WTC11 (cell line): ENCODE results near the gene SP100. TPM values are rescaled to one million over a fixed set of nuclear protein-coding genes. Genes with fewer than 3 reads are reported as not detected.
"Not testable (repeated sequence)": the region's sequence is repeated elsewhere in the genome, so short reads cannot be mapped to it uniquely, and the experiment has no call there.

Experiments
- ATAC-seq: fragments of 200-7000 bp; cut with Tn5 transposase; 2 replicates; pipeline ENCODE4 v1.10.0; 2021; ENCODE audit warnings: mild to moderate bottlenecking, moderate library complexity
- CTCF ChIA-PET: fragments of 300-600 bp; sonication (Branson Sonifier 250); formaldehyde crosslinking; loops from one replicate; lab custom pipeline; 2021; ENCODE audit warnings: antibody characterized with exemption; lab: Charles Lee
- POLR2A ChIA-PET: fragments of 350-600 bp; sonication (Branson Sonifier 250); formaldehyde crosslinking; loops from one replicate; lab custom pipeline; 2021; ENCODE audit warnings: antibody characterized with exemption; lab: Charles Lee
- DNase-seq: peaks from one replicate; pipeline ENCODE4 v3.0.0; 2021; ENCODE audit warnings: low spot score
- H3K27ac Mint-ChIP-seq: 2 replicates; pipeline ENCODE4 v1.8.0; 2021; ENCODE audit warnings: mixed read lengths
- H3K27me3 Mint-ChIP-seq: 2 replicates; pipeline ENCODE4 v1.8.0; 2021; ENCODE audit warnings: low read depth, mild to moderate bottlenecking, moderate library complexity, mixed read lengths
- H3K36me3 Mint-ChIP-seq: 2 replicates; pipeline ENCODE4 v1.8.0; 2021; ENCODE audit warnings: mixed read lengths
- H3K4me1 Mint-ChIP-seq: 2 replicates; pipeline ENCODE4 v1.8.0; 2022; ENCODE audit warnings: mixed read lengths
- H3K4me3 Mint-ChIP-seq: 2 replicates; pipeline ENCODE4 v1.8.0; 2021; ENCODE audit warnings: mild to moderate bottlenecking, moderate library complexity, mixed read lengths
- H3K9me3 Mint-ChIP-seq: 2 replicates; pipeline ENCODE4 v1.8.0; 2021; ENCODE audit warnings: mixed read lengths
- ATF3 ChIP-seq: sonication (generic); formaldehyde crosslinking; conservative IDR thresholded peaks from 2 replicates; pipeline ENCODE4 v1.8.1; 2022; ENCODE audit warnings: mild to moderate bottlenecking, missing genetic modification reagents
- CBFB ChIP-seq: sonication (generic); formaldehyde crosslinking; IDR thresholded peaks from 2 replicates; pipeline ENCODE4 v1.8.1; 2022; ENCODE audit warnings: mild to moderate bottlenecking, low read depth, missing genetic modification reagents
- CREB1 ChIP-seq: sonication (generic); formaldehyde crosslinking; IDR thresholded peaks from 2 replicates; pipeline ENCODE4 v1.8.0; 2023; ENCODE audit warnings: mild to moderate bottlenecking, missing genetic modification reagents
- ETV6 ChIP-seq: sonication (generic); formaldehyde crosslinking; IDR thresholded peaks from 2 replicates; pipeline ENCODE4 v1.8.1; 2022; ENCODE audit warnings: mild to moderate bottlenecking, missing genetic modification reagents
- FOXK1 ChIP-seq: sonication (generic); formaldehyde crosslinking; IDR thresholded peaks from 2 replicates; pipeline ENCODE4 v1.8.0; 2022; ENCODE audit warnings: mild to moderate bottlenecking, moderate library complexity, missing genetic modification reagents
- HMGA2 ChIP-seq: fragments of 250-450 bp; sonication (Bioruptor Pico); IDR thresholded peaks from 2 replicates; pipeline ENCODE4 v1.4.0; 2021; ENCODE audit warnings: mild to moderate bottlenecking, moderate library complexity
- JUN ChIP-seq: sonication (generic); formaldehyde crosslinking; IDR thresholded peaks from 2 replicates; pipeline ENCODE4 v1.8.0; 2023; ENCODE audit warnings: mild to moderate bottlenecking, missing genetic modification reagents
- NR2C2 ChIP-seq: sonication (generic); formaldehyde crosslinking; IDR thresholded peaks from 2 replicates; pipeline ENCODE4 v1.8.0; 2022; ENCODE audit warnings: mild to moderate bottlenecking, missing genetic modification reagents
- OVOL2 ChIP-seq: fragments of 250-450 bp; sonication (Bioruptor Pico); IDR thresholded peaks from 2 replicates; pipeline ENCODE4 v1.9.0; 2021; ENCODE audit warnings: mild to moderate bottlenecking, borderline replicate concordance
- RORB ChIP-seq: fragments of 250-450 bp; sonication (Bioruptor Pico); IDR thresholded peaks from 2 replicates; pipeline ENCODE4 v1.9.0; 2021; ENCODE audit warnings: mild to moderate bottlenecking
- TEAD4 ChIP-seq: sonication (generic); formaldehyde crosslinking; IDR thresholded peaks from 2 replicates; pipeline ENCODE4 v1.8.0; 2022; ENCODE audit warnings: mild to moderate bottlenecking, missing genetic modification reagents
- USF1 ChIP-seq: sonication (generic); formaldehyde crosslinking; IDR thresholded peaks from 2 replicates; pipeline ENCODE4 v1.8.0; 2022; ENCODE audit warnings: mild to moderate bottlenecking, missing genetic modification reagents
- USF2 ChIP-seq: sonication (generic); formaldehyde crosslinking; IDR thresholded peaks from 2 replicates; pipeline ENCODE4 v1.8.1; 2023; ENCODE audit warnings: mild to moderate bottlenecking, missing genetic modification reagents, moderate library complexity
- ZMAT4 ChIP-seq: fragments of 250-450 bp; sonication (Bioruptor Pico); IDR thresholded peaks from 2 replicates; pipeline ENCODE4 v1.9.0; 2021; ENCODE audit warnings: mild to moderate bottlenecking
- total RNA-seq: library from RNA; stranded (reverse); gene quantifications from 3 replicates; pipeline ENCODE4 v1.2.3, GENCODE V29; 2021
- TF ChIP-seq, protein P1 (sequence below): fragments of 250-450 bp; sonication (Bioruptor Pico); IDR thresholded peaks from 2 replicates; pipeline ENCODE4 v2.1.2; 2022; ENCODE audit warnings: mild to moderate bottlenecking, moderate library complexity
- TF ChIP-seq, protein P2 (sequence below): sonication (generic); formaldehyde crosslinking; IDR thresholded peaks from 2 replicates; pipeline ENCODE4 v1.8.1; 2023; ENCODE audit warnings: mild to moderate bottlenecking, missing genetic modification reagents, borderline replicate concordance
- TF ChIP-seq, protein P3 (sequence below): fragments of 250-450 bp; sonication (Bioruptor Pico); IDR thresholded peaks from 2 replicates; pipeline ENCODE4 v1.9.0; 2021; ENCODE audit warnings: mild to moderate bottlenecking
- TF ChIP-seq, protein P4 (sequence below): sonication (generic); formaldehyde crosslinking; IDR thresholded peaks from 2 replicates; pipeline ENCODE4 v1.8.0; 2022; ENCODE audit warnings: mild to moderate bottlenecking, missing genetic modification reagents

Gene SP100
- total RNA-seq, 1 experiment from 2014 or later, result 1.3 TPM

DNA sequence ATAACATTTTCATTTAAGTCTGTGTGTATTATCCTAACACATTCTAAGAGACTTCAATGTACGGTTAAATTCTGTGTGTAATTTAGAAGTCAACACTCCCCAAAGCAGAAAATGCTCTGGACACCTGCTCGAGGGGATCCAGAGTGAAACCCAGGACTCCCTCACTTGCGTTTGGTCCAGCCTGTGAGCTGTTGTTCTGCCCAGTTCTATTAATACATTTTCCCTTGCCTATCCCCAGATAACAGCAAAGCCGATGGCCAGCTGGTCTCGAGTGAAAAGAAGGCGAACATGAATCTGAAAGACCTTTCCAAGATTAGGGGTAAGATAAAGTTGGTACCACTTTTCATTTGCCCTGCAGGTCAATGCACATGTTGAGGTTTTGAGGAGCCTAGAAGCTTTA, 31.0 kb upstream of the SP100 start:
- ChIA-PET CTCF (no interaction called here), POLR2A (no interaction called here)
- Mint-ChIP-seq H3K4me3 (no peak overlapping the region), H3K36me3 (no peaks in the 10 kb centered on the region), H3K27me3 (no peaks in the 10 kb centered on the region), H3K27ac (no peak overlapping the region), H3K9me3 (no peaks in the 10 kb centered on the region), H3K4me1 (no peaks in the 10 kb centered on the region)
- no peak for DNase-seq
- TF ChIP-seq, protein P1, sequence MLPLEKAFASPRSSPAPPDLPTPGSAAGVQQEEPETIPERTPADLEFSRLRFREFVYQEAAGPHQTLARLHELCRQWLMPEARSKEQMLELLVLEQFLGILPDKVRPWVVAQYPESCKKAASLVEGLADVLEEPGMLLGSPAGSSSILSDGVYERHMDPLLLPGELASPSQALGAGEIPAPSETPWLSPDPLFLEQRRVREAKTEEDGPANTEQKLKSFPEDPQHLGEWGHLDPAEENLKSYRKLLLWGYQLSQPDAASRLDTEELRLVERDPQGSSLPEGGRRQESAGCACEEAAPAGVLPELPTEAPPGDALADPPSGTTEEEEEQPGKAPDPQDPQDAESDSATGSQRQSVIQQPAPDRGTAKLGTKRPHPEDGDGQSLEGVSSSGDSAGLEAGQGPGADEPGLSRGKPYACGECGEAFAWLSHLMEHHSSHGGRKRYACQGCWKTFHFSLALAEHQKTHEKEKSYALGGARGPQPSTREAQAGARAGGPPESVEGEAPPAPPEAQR (CRISPR knock-in tag), result no peak
- TF ChIP-seq USF2 (CRISPR knock-in tag), result no peak
- TF ChIP-seq TEAD4 (CRISPR knock-in tag), result no peak
- TF ChIP-seq OVOL2 (CRISPR knock-in tag), result no peak
- TF ChIP-seq CREB1, result no peak
- no peak for TF ChIP-seq HMGA2 (CRISPR knock-in tag)
- no peak for TF ChIP-seq CBFB (CRISPR knock-in tag)
- TF ChIP-seq FOXK1 (CRISPR knock-in tag), result no peak
- TF ChIP-seq JUN (CRISPR knock-in tag), result no peak
- TF ChIP-seq ZMAT4, result no peak
- TF ChIP-seq NR2C2 (CRISPR knock-in tag), result no peak
- no peak for TF ChIP-seq USF1 (CRISPR knock-in tag)
- ATAC-seq, result no peak

GRCh38 chr2:230394301-230394700, 21.7 kb upstream of the SP100 start:
- ChIA-PET POLR2A (no interaction called here), CTCF (no interaction called here)
- Mint-ChIP-seq H3K36me3 (peaks cover 8% of the 10 kb centered on the region), H3K9me3 (peaks cover 22% of the 10 kb centered on the region), H3K4me3 (no peak overlapping the region), H3K4me1 (no peaks in the 10 kb centered on the region), H3K27me3 (no peaks in the 10 kb centered on the region; the same call in 1 of the 2 replicates), H3K27ac (no peak overlapping the region)
- no peak for DNase-seq
- no peak for ATAC-seq
- TF ChIP-seq RORB (CRISPR knock-in tag) (no peak), ATF3 (CRISPR knock-in tag) (no peak), ETV6 (CRISPR knock-in tag) (no peak)
- TF ChIP-seq, protein P2, sequence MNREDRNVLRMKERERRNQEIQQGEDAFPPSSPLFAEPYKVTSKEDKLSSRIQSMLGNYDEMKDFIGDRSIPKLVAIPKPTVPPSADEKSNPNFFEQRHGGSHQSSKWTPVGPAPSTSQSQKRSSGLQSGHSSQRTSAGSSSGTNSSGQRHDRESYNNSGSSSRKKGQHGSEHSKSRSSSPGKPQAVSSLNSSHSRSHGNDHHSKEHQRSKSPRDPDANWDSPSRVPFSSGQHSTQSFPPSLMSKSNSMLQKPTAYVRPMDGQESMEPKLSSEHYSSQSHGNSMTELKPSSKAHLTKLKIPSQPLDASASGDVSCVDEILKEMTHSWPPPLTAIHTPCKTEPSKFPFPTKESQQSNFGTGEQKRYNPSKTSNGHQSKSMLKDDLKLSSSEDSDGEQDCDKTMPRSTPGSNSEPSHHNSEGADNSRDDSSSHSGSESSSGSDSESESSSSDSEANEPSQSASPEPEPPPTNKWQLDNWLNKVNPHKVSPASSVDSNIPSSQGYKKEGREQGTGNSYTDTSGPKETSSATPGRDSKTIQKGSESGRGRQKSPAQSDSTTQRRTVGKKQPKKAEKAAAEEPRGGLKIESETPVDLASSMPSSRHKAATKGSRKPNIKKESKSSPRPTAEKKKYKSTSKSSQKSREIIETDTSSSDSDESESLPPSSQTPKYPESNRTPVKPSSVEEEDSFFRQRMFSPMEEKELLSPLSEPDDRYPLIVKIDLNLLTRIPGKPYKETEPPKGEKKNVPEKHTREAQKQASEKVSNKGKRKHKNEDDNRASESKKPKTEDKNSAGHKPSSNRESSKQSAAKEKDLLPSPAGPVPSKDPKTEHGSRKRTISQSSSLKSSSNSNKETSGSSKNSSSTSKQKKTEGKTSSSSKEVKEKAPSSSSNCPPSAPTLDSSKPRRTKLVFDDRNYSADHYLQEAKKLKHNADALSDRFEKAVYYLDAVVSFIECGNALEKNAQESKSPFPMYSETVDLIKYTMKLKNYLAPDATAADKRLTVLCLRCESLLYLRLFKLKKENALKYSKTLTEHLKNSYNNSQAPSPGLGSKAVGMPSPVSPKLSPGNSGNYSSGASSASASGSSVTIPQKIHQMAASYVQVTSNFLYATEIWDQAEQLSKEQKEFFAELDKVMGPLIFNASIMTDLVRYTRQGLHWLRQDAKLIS (CRISPR knock-in tag), result no peak
- TF ChIP-seq, protein P3, sequence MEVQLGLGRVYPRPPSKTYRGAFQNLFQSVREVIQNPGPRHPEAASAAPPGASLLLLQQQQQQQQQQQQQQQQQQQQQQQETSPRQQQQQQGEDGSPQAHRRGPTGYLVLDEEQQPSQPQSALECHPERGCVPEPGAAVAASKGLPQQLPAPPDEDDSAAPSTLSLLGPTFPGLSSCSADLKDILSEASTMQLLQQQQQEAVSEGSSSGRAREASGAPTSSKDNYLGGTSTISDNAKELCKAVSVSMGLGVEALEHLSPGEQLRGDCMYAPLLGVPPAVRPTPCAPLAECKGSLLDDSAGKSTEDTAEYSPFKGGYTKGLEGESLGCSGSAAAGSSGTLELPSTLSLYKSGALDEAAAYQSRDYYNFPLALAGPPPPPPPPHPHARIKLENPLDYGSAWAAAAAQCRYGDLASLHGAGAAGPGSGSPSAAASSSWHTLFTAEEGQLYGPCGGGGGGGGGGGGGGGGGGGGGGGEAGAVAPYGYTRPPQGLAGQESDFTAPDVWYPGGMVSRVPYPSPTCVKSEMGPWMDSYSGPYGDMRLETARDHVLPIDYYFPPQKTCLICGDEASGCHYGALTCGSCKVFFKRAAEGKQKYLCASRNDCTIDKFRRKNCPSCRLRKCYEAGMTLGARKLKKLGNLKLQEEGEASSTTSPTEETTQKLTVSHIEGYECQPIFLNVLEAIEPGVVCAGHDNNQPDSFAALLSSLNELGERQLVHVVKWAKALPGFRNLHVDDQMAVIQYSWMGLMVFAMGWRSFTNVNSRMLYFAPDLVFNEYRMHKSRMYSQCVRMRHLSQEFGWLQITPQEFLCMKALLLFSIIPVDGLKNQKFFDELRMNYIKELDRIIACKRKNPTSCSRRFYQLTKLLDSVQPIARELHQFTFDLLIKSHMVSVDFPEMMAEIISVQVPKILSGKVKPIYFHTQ, result no peak
- TF ChIP-seq, protein P4, sequence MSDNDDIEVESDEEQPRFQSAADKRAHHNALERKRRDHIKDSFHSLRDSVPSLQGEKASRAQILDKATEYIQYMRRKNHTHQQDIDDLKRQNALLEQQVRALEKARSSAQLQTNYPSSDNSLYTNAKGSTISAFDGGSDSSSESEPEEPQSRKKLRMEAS (CRISPR knock-in tag), result no peak

GRCh38 chr2:230398698-230399097, 17.3 kb upstream of the SP100 start:
- H3K36me3 Mint-ChIP-seq, CTCF ChIA-PET, H3K4me1 Mint-ChIP-seq, H3K27ac Mint-ChIP-seq, DNase-seq, H3K4me3 Mint-ChIP-seq, POLR2A ChIA-PET, H3K27me3 Mint-ChIP-seq: not testable (repeated sequence)
- peaks cover 22% of the 10 kb centered on the region for H3K9me3 Mint-ChIP-seq
- ATAC-seq, result peak; percentile 72
